Upper lobe of left lung (tissue), 6 donors: Measurements from ENCODE around the gene CA5A. TPM values are rescaled to one million over a fixed set of nuclear protein-coding genes. Genes with fewer than 3 reads are reported as not detected.
"Not testable (repeated sequence)": the region's sequence is repeated elsewhere in the genome, so short reads cannot be mapped to it uniquely, and the experiment has no call there.

Experiments
- ATAC-seq, 2 donors: fragments of 200-7000 bp; cut with Tn5 transposase; one replicate each; pipeline ENCODE4 v1.9.1; 2022; ENCODE audit warnings: mild to moderate bottlenecking in 2 of 2, moderate library complexity in 2 of 2; ENCODE audit not compliant: low FRiP score in 2 of 2
- DNase-seq, 2 donors: peaks; one replicate each; pipeline ENCODE4 v3.0.0-alpha.2; 2019 to 2020
- H3K27ac ChIP-seq, 4 donors: fragments of 200-600 bp; sonication (generic); one replicate each; pipeline ENCODE4 v1.5.1; 2016 to 2019
- H3K27me3 ChIP-seq, 4 donors: fragments of 200-600 bp; sonication (generic); one replicate each; pipeline ENCODE4 v1.5.1; 2017 to 2019
- H3K36me3 ChIP-seq, 4 donors: fragments of 200-600 bp; sonication (generic); one replicate each; pipeline ENCODE4 v1.5.1; 2016 to 2019
- H3K4me1 ChIP-seq, 4 donors: fragments of 200-600 bp; sonication (generic); one replicate each; pipeline ENCODE4 v1.5.1; 2018 to 2019
- H3K4me3 ChIP-seq, 4 donors: fragments of 200-600 bp; sonication (generic); one replicate each; pipeline ENCODE4 v1.5.1; 2017 to 2019; ENCODE audit warnings: mild to moderate bottlenecking in 2 of 4, moderate library complexity in 1 of 4
- H3K9me3 ChIP-seq, 4 donors: fragments of 200-600 bp; sonication (generic); one replicate each; pipeline ENCODE4 v1.5.1; 2018 to 2019
- CTCF ChIP-seq, 6 experiments: fragments of 450-650 bp in 4 of 6; fragments of 200-600 bp in 2 of 6; sonication (generic) in 2 of 6; IDR thresholded peaks; one replicate each; pipeline ENCODE4 v1.5.1; 2016 to 2019; ENCODE audit warnings: antibody characterized with exemption in 6 of 6
- EP300 ChIP-seq, 4 donors: sonication (generic); formaldehyde crosslinking; IDR thresholded peaks; one replicate each; pipeline ENCODE4 v1.5.1; 2017; ENCODE audit warnings: antibody characterized with exemption in 4 of 4, control low read depth in 2 of 4
- POLR2A ChIP-seq, 4 donors: fragments of 450-650 bp; IDR thresholded peaks; one replicate each; pipeline ENCODE4 v1.5.1; 2016 to 2017; ENCODE audit warnings: antibody characterized with exemption in 4 of 4, mild to moderate bottlenecking in 2 of 4
- POLR2AphosphoS5 ChIP-seq, 2 donors: sonication (generic); formaldehyde crosslinking; IDR thresholded peaks; one replicate each; pipeline ENCODE4 v1.5.1; 2017; ENCODE audit warnings: antibody characterized with exemption in 2 of 2
- WGBS, 2 donors: methylation state at CpG; one replicate each; pipeline ENCODE4 v1.1.5; 2017 to 2018; 5-methylcytosine and 5-hydroxymethylcytosine counted together
- total RNA-seq, 6 donors: library from RNA; depleted of rRNA in 4 of 6; stranded (reverse); fragments of >200 nt in 4 of 6; gene quantifications; one replicate each; pipeline versions ENCODE4 v1.1.0 to v1.2.1, GENCODE V29; 2016 to 2021
- donor health status: DM: no; HTN: no; CAD: no; lungs with moderate emphysema.
- donor health status: DM: no; HTN: yes; CAD: no; lungs with severe emphysema.

CA5A gene
- total RNA-seq, 6 donors from 2014 or later: under 0.01 to 0.20 (median 0.11) TPM; not detected in 3

GRCh38 chr16:87942680-87943079 is 6.4 kb upstream of the CA5A start:
- TF ChIP-seq POLR2A (IDR thresholded peaks at IDR 0.05) (no peak), CTCF (IDR thresholded peaks at IDR 0.05) (no peak), POLR2AphosphoS5 (IDR thresholded peaks at IDR 0.05) (no peak), EP300 (IDR thresholded peaks at IDR 0.05) (no peak)
- Histone ChIP-seq H3K9me3 (no peaks in the 10 kb centered on the region), H3K27ac (no peak overlapping the region), H3K4me3 (no peak overlapping the region), H3K4me1 (peaks cover 2 to 10% (median 8%) of the 10 kb centered on the region in 4 donors), H3K27me3 (no peaks in the 10 kb centered on the region), H3K36me3 (no peaks in the 10 kb centered on the region)
- WGBS, 2 donors: 79 to 87% methylated on average over 5 of the region's 5 CpGs
- DNase-seq: no peak
- ATAC-seq: no peak

- H3K36me3 ChIP-seq: no peaks in the 10 kb centered on the region
- WGBS, 2 donors: 84 to 87% methylated on average over 13 of the region's 13 CpGs
Observed at GRCh38 chr16:87939562-87940423, 3.5 kb upstream of the CA5A start.

GRCh38 chr16:87938412-87938949 is 2.2 kb upstream of the CA5A start:
- DNase-seq: no peak
- H3K9me3 ChIP-seq: no peaks in the 10 kb centered on the region
- no peak overlapping the region for H3K27ac ChIP-seq
- H3K4me1 ChIP-seq: no peaks in the 10 kb centered on the region
- no peak for ATAC-seq
- TF ChIP-seq POLR2A (IDR thresholded peaks at IDR 0.05): no peak
- no peak for TF ChIP-seq POLR2AphosphoS5 (IDR thresholded peaks at IDR 0.05)
- no peak for TF ChIP-seq EP300 (IDR thresholded peaks at IDR 0.05)
- TF ChIP-seq CTCF (IDR thresholded peaks at IDR 0.05): no peak
- H3K4me3 ChIP-seq: no peak overlapping the region
- H3K36me3 ChIP-seq: no peaks in the 10 kb centered on the region
- no peaks in the 10 kb centered on the region for H3K27me3 ChIP-seq
- 91 to 99% methylated on average over 4 of the region's 4 CpGs for WGBS, 2 donors

More at GRCh38 chr16:87939562-87940423, 3.5 kb upstream of the CA5A start:
- DNase-seq (no peak), ATAC-seq (no peak)
- TF ChIP-seq CTCF (IDR thresholded peaks at IDR 0.05) (no peak), EP300 (IDR thresholded peaks at IDR 0.05) (no peak), POLR2A (IDR thresholded peaks at IDR 0.05) (no peak)
- peaks cover 0 to under 1% (median 0%) of the 10 kb centered on the region in 4 donors for H3K4me1 ChIP-seq
- no peaks in the 10 kb centered on the region for H3K9me3 ChIP-seq
- no peaks in the 10 kb centered on the region for H3K27me3 ChIP-seq
- no peak overlapping the region for H3K4me3 ChIP-seq
- no peak overlapping the region for H3K27ac ChIP-seq

- not testable (repeated sequence) for DNase-seq, H3K27me3 ChIP-seq, H3K4me1 ChIP-seq, ATAC-seq, H3K4me3 ChIP-seq, H3K27ac ChIP-seq, H3K36me3 ChIP-seq, H3K9me3 ChIP-seq
- WGBS, 2 donors: 88 to 90% methylated on average over 7 of the region's 7 CpGs
Observed at GRCh38 chr16:87937231-87937542, 858 bp upstream of the CA5A start.

- not testable (repeated sequence) for H3K4me1 ChIP-seq, H3K4me3 ChIP-seq, ATAC-seq, DNase-seq, H3K36me3 ChIP-seq, H3K27ac ChIP-seq, H3K27me3 ChIP-seq, H3K9me3 ChIP-seq
- 87 to 89% methylated on average over 14 of the region's 14 CpGs for WGBS, 2 donors
Observed at GRCh38 chr16:87936016-87936374, 334 bp downstream of the CA5A start.

GRCh38 chr16:87934752-87935425 is 1.4 kb downstream of the CA5A start:
- not testable (repeated sequence) for H3K27ac ChIP-seq, H3K4me3 ChIP-seq, DNase-seq, H3K36me3 ChIP-seq, H3K4me1 ChIP-seq, H3K27me3 ChIP-seq, H3K9me3 ChIP-seq, ATAC-seq
- 77 to 84% methylated on average over 14 to 19 of the region's 19 CpGs for WGBS, 2 donors
